ENCODE data around the gene C1orf226. TPM values are rescaled to one million over a fixed set of nuclear protein-coding genes. Genes with fewer than 3 reads are reported as not detected.

C1orf226 gene
- total RNA-seq, 2 donors from 2014 or later: 1.3 to 4.0 TPM

GRCh38 chr1:162381941-162382750 lies 618 bp downstream of the C1orf226 start:
- H3K27me3 ChIP-seq: no peaks in the 10 kb centered on the region
- 83 to 92% methylated on average over 13 of the region's 13 CpGs for WGBS, 2 donors
- no peaks in the 10 kb centered on the region for H3K36me3 ChIP-seq (replicated peaks in 1 of 2; ENCODE audit: insufficient read depth in 1 of 2, low read depth in 2 of 2)
- intact Hi-C loops (cut with DNase I): no loop called here
- H3K9me3 ChIP-seq: no peaks in the 10 kb centered on the region
- no peak for TF ChIP-seq CTCF (IDR thresholded peaks at IDR 0.05)
- no peak for TF ChIP-seq POLR2A (IDR thresholded peaks at IDR 0.05)
- no peaks in the 10 kb centered on the region for H3K4me1 ChIP-seq
- no peak for DNase-seq
- H3K4me3 ChIP-seq: no peak overlapping the region
- no peak for ATAC-seq
- no peak overlapping the region for H3K27ac ChIP-seq

GRCh38 chr1:162383091-162383490 lies 1.6 kb downstream of the C1orf226 start:
- intact Hi-C loops (cut with DNase I): no loop called here
- Histone ChIP-seq H3K4me3 (no peak overlapping the region), H3K9me3 (no peaks in the 10 kb centered on the region), H3K27ac (no peak overlapping the region), H3K27me3 (no peaks in the 10 kb centered on the region), H3K36me3 (replicated peaks in 1 of 2; ENCODE audit: insufficient read depth in 1 of 2, low read depth in 2 of 2) (no peaks in the 10 kb centered on the region), H3K4me1 (no peaks in the 10 kb centered on the region)
- no peak for TF ChIP-seq POLR2A (IDR thresholded peaks at IDR 0.05)
- TF ChIP-seq CTCF (IDR thresholded peaks at IDR 0.05): no peak
- no peak for DNase-seq
- WGBS, 2 donors: 84 to 96% methylated on average over 3 to 6 of the region's 6 CpGs
- no peak for ATAC-seq

GRCh38 chr1:162383516-162383915 lies 2.0 kb downstream of the C1orf226 start:
- intact Hi-C loops (cut with DNase I): no loop called here
- TF ChIP-seq POLR2A (IDR thresholded peaks at IDR 0.05) (no peak), CTCF (IDR thresholded peaks at IDR 0.05) (no peak)
- DNase-seq (no peak), ATAC-seq (no peak)
- H3K9me3 ChIP-seq: no peaks in the 10 kb centered on the region
- 91 to 94% methylated on average over 7 to 8 of the region's 8 CpGs for WGBS, 2 donors
- H3K27me3 ChIP-seq: no peaks in the 10 kb centered on the region
- H3K27ac ChIP-seq: no peak overlapping the region
- H3K4me1 ChIP-seq: no peaks in the 10 kb centered on the region
- H3K36me3 ChIP-seq (replicated peaks in 1 of 2; ENCODE audit: insufficient read depth in 1 of 2, low read depth in 2 of 2): no peaks in the 10 kb centered on the region
- H3K4me3 ChIP-seq: no peak overlapping the region

GRCh38 chr1:162384116-162384515 lies 2.6 kb downstream of the C1orf226 start:
- WGBS, 2 donors: 86 to 94% methylated on average over 6 of the region's 6 CpGs
- Histone ChIP-seq H3K9me3 (no peaks in the 10 kb centered on the region), H3K27ac (no peak overlapping the region), H3K4me1 (no peaks in the 10 kb centered on the region), H3K27me3 (no peaks in the 10 kb centered on the region), H3K4me3 (no peak overlapping the region), H3K36me3 (replicated peaks in 1 of 2; ENCODE audit: insufficient read depth in 1 of 2, low read depth in 2 of 2) (no peaks in the 10 kb centered on the region)
- DNase-seq (no peak), ATAC-seq (no peak)
- intact Hi-C loops (cut with DNase I): no loop called here
- TF ChIP-seq CTCF (IDR thresholded peaks at IDR 0.05) (no peak), POLR2A (IDR thresholded peaks at IDR 0.05) (no peak)
